Superior temporal gyrus (tissue), 1 donor: ENCODE measurements around the gene TNFRSF21.
"Not testable (repeated sequence)": the region's sequence is repeated elsewhere in the genome, so short reads cannot be mapped to it uniquely, and the experiment has no call there.

Source experiments
- DNase-seq: peaks from one replicate; pipeline ENCODE4 v3.0.0-alpha.2; 2016; ENCODE audit errors: extremely low spot score

The TNFRSF21 gene

GRCh38 chr6:47223251-47223650 is 86.5 kb downstream of the TNFRSF21 start:
- DNase-seq, result not testable (repeated sequence)

- DNase-seq, result no peak
Measured at GRCh38 chr6:47221565-47221964, 88.1 kb downstream of the TNFRSF21 start.

GRCh38 chr6:47209632-47210031 is 100.1 kb downstream of the TNFRSF21 start:
- DNase-seq, result no peak

GRCh38 chr6:47207261-47207660 is 102.4 kb downstream of the TNFRSF21 start:
- no peak for DNase-seq

GRCh38 chr6:47206626-47207025 is 103.1 kb downstream of the TNFRSF21 start:
- no peak for DNase-seq

GRCh38 chr6:47203938-47204611 is 105.6 kb downstream of the TNFRSF21 start:
- no peak for DNase-seq

- DNase-seq, result no peak
Measured at GRCh38 chr6:47203266-47203937, 106.3 kb downstream of the TNFRSF21 start.

- no peak for DNase-seq
Measured at GRCh38 chr6:47202644-47203205, 107.0 kb downstream of the TNFRSF21 start.

- no peak for DNase-seq
Measured at GRCh38 chr6:47200536-47201334, 109.0 kb downstream of the TNFRSF21 start.

GRCh38 chr6:47197682-47198640 is 111.7 kb downstream of the TNFRSF21 start:
- no peak for DNase-seq

- DNase-seq, result no peak
Measured at GRCh38 chr6:47196113-47196512, 113.6 kb downstream of the TNFRSF21 start.

GRCh38 chr6:47195011-47195650 is 114.6 kb downstream of the TNFRSF21 start:
- no peak for DNase-seq

- no peak for DNase-seq
Measured at GRCh38 chr6:47188588-47189021, 121.1 kb downstream of the TNFRSF21 start.

- DNase-seq, result no peak
Measured at GRCh38 chr6:47187893-47188587, 121.7 kb downstream of the TNFRSF21 start.

- no peak for DNase-seq
Measured at GRCh38 chr6:47187113-47187512, 122.6 kb downstream of the TNFRSF21 start.

GRCh38 chr6:47182291-47182957 is 127.3 kb downstream of the TNFRSF21 start:
- no peak for DNase-seq

- DNase-seq, result no peak
Measured at GRCh38 chr6:47181681-47182080, 128.0 kb downstream of the TNFRSF21 start.
